ENCODE measurements around the gene MYO1F. TPM values are rescaled to one million over a fixed set of nuclear protein-coding genes. Genes with fewer than 3 reads are reported as not detected.
A peak's percentile ranks its signal among the peaks of the same experiment; 100 is the strongest.
"Not testable (repeated sequence)": the region's sequence is repeated elsewhere in the genome, so short reads cannot be mapped to it uniquely, and the experiment has no call there.

The MYO1F gene
- polyA plus RNA-seq, 3 donors, result 121 to 707 (median 197) TPM

GRCh38 chr19:8575467-8575997 lies 1.7 kb downstream of the MYO1F start:
- peaks cover 78 to 88% of the 10 kb centered on the region in 2 donors for H3K4me1 ChIP-seq (ENCODE audit: control insufficient read depth in 1 of 2, insufficient read depth in 2 of 2, low read length in 2 of 2)
- Mint-ChIP-seq H3K9me3 (peaks cover 0 to 6% (median 0%) of the 10 kb centered on the region in 7 donors), H3K36me3 (peaks cover 44 to 52% of the 10 kb centered on the region in 2 donors), H3K4me1 (peaks cover 78% of the 10 kb centered on the region), H3K4me3 (peak overlapping the region; percentile 98 to 100), H3K27ac (peak overlapping the region; percentile 96 to 99 (median 99)), H3K27me3 (ENCODE audit: low read depth in 3 of 3) (peaks cover 0 to 2% (median 0%) of the 10 kb centered on the region in 3 donors)
- TF ChIP-seq, protein P1, sequence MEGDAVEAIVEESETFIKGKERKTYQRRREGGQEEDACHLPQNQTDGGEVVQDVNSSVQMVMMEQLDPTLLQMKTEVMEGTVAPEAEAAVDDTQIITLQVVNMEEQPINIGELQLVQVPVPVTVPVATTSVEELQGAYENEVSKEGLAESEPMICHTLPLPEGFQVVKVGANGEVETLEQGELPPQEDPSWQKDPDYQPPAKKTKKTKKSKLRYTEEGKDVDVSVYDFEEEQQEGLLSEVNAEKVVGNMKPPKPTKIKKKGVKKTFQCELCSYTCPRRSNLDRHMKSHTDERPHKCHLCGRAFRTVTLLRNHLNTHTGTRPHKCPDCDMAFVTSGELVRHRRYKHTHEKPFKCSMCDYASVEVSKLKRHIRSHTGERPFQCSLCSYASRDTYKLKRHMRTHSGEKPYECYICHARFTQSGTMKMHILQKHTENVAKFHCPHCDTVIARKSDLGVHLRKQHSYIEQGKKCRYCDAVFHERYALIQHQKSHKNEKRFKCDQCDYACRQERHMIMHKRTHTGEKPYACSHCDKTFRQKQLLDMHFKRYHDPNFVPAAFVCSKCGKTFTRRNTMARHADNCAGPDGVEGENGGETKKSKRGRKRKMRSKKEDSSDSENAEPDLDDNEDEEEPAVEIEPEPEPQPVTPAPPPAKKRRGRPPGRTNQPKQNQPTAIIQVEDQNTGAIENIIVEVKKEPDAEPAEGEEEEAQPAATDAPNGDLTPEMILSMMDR (IDR thresholded peaks at IDR 0.05), result no peak
- peak overlapping the region; percentile 99 for H3K4me2 ChIP-seq (replicated peaks; ENCODE audit: extremely low read depth, low read length, poor library complexity, severe bottlenecking)
- peak overlapping the region; percentile 85 to 100 (median 98) for H3K4me3 ChIP-seq (replicated peaks in 1 of 3; ENCODE audit: low read depth in 2 of 3, low read length in 3 of 3)
- peaks cover 98% of the 10 kb centered on the region for H3K79me2 ChIP-seq (ENCODE audit: insufficient read depth, low read length)
- H4K20me1 ChIP-seq (ENCODE audit: insufficient read depth, low read length), result peaks cover 94% of the 10 kb centered on the region
- H3K9ac ChIP-seq (ENCODE audit: insufficient read depth, low read length, poor library complexity, severe bottlenecking), result peak overlapping the region; percentile 92
- peak in 2 of 3 donors; percentile 39 to 58 for DNase-seq
- intact Hi-C loops (cut with micrococcal nuclease), result loop anchor here (5.0 to 10.0 kb wide), 4 partner anchors 33 to 221 kb away; partner anchors contain the start of gene MARCHF2 (in 1 of the 2)
- H3K9me3 ChIP-seq (replicated peaks in 1 of 2; ENCODE audit: control insufficient read depth in 1 of 2, insufficient read depth in 1 of 2, low read length in 2 of 2), result no peaks in the 10 kb centered on the region
- peaks cover 4 to 13% of the 10 kb centered on the region in 2 donors for H3K36me3 ChIP-seq (replicated peaks in 1 of 2; ENCODE audit: control insufficient read depth in 1 of 2, insufficient read depth in 2 of 2, low read length in 2 of 2)
- H3K27me3 ChIP-seq (ENCODE audit: control insufficient read depth in 2 of 2, insufficient read depth in 2 of 2, low read length in 2 of 2), result no peaks in the 10 kb centered on the region
- no peak overlapping the region for H2AFZ ChIP-seq (ENCODE audit: insufficient read depth, low read depth, low read length, poor library complexity, severe bottlenecking)
- WGBS (ENCODE audit: insufficient coverage), result 56% methylated on average over 4 of the region's 10 CpGs
- peak overlapping the region; percentile 85 to 92 for H3K27ac ChIP-seq (ENCODE audit: low read depth in 1 of 2, low read length in 2 of 2)

- H3K79me2 ChIP-seq (ENCODE audit: insufficient read depth, low read length), result peaks cover 99% of the 10 kb centered on the region
- not testable (repeated sequence) for H3K9me3 ChIP-seq (replicated peaks in 1 of 2; ENCODE audit: control insufficient read depth in 1 of 2, insufficient read depth in 1 of 2, low read length in 2 of 2); H2AFZ ChIP-seq (ENCODE audit: insufficient read depth, low read depth, low read length, poor library complexity, severe bottlenecking); H3K9me3 Mint-ChIP-seq; H3K9ac ChIP-seq (ENCODE audit: insufficient read depth, low read length, poor library complexity, severe bottlenecking); DNase-seq; H3K27me3 Mint-ChIP-seq (ENCODE audit: low read depth in 3 of 3); H3K27me3 ChIP-seq (ENCODE audit: control insufficient read depth in 2 of 2, insufficient read depth in 2 of 2, low read length in 2 of 2)
- peak overlapping the region; percentile 29 to 100 (median 85) for H3K4me3 ChIP-seq (replicated peaks in 1 of 3; ENCODE audit: low read depth in 2 of 3, low read length in 3 of 3)
- peak overlapping the region; percentile 99 for H3K4me2 ChIP-seq (replicated peaks; ENCODE audit: extremely low read depth, low read length, poor library complexity, severe bottlenecking)
- peak overlapping the region; percentile 98 to 100 for H3K4me3 Mint-ChIP-seq
- peaks cover 4 to 13% of the 10 kb centered on the region in 2 donors for H3K36me3 ChIP-seq (replicated peaks in 1 of 2; ENCODE audit: control insufficient read depth in 1 of 2, insufficient read depth in 2 of 2, low read length in 2 of 2)
- H3K36me3 Mint-ChIP-seq, result peaks cover 48 to 62% of the 10 kb centered on the region in 2 donors
- H3K4me1 Mint-ChIP-seq, result peaks cover 85% of the 10 kb centered on the region
- no CpG with 5 or more reads among the region's 7 CpGs for WGBS (ENCODE audit: insufficient coverage)
- H3K27ac Mint-ChIP-seq, result peak overlapping the region; percentile 96 to 99 (median 99)
- peaks cover 79 to 88% of the 10 kb centered on the region in 2 donors for H3K4me1 ChIP-seq (ENCODE audit: control insufficient read depth in 1 of 2, insufficient read depth in 2 of 2, low read length in 2 of 2)
- peak overlapping the region; percentile 85 to 92 for H3K27ac ChIP-seq (ENCODE audit: low read depth in 1 of 2, low read length in 2 of 2)
- intact Hi-C loops (cut with micrococcal nuclease), result loop anchor here (10.0 kb wide), 2 partner anchors 70 to 220 kb away; no protein-coding TSS in a partner anchor
- peaks cover 93% of the 10 kb centered on the region for H4K20me1 ChIP-seq (ENCODE audit: insufficient read depth, low read length)
These were observed 2.7 kb downstream of the MYO1F start for GRCh38 chr19:8574619-8574922.

Data from CD14-positive monocyte (primary cell).